WERI-Rb-1 (cell line): ENCODE data around the gene WSCD1.

Experiments used
- DNase-seq: peaks from one replicate; pipeline ENCODE4 v3.0.0-alpha.2; 2020
- H3K27ac ChIP-seq: fragments of 250-450 bp; sonication (Bioruptor Pico); 2 replicates; pipeline ENCODE4 v1.5.1; 2020; ENCODE audit warnings: mild to moderate bottlenecking, moderate library complexity
- H3K27me3 ChIP-seq: fragments of 250-450 bp; sonication (Bioruptor Pico); 2 replicates; pipeline ENCODE4 v1.5.1; 2021; ENCODE audit warnings: mild to moderate bottlenecking, low read depth, moderate library complexity; ENCODE audit not compliant: insufficient read depth, severe bottlenecking
- H3K36me3 ChIP-seq: fragments of 250-450 bp; sonication (Bioruptor Pico); 2 replicates; pipeline ENCODE4 v1.5.1; 2020; ENCODE audit warnings: mild to moderate bottlenecking, moderate library complexity
- H3K4me3 ChIP-seq: 2 replicates; pipeline ENCODE4 v1.5.1; 2011; ENCODE audit warnings: low read depth, mild to moderate bottlenecking, control low read depth, low read length
- H3K9me3 ChIP-seq: fragments of 250-450 bp; sonication (Bioruptor Pico); 2 replicates; pipeline ENCODE4 v1.5.1; 2021; ENCODE audit warnings: mild to moderate bottlenecking, moderate library complexity; ENCODE audit not compliant: severe bottlenecking
- CTCF ChIP-seq: IDR thresholded peaks from 2 replicates; pipeline ENCODE4 v1.5.1; 2011; ENCODE audit warnings: low read depth, mild to moderate bottlenecking, control low read depth, inconsistent platforms, low read length

The WSCD1 gene

DNA sequence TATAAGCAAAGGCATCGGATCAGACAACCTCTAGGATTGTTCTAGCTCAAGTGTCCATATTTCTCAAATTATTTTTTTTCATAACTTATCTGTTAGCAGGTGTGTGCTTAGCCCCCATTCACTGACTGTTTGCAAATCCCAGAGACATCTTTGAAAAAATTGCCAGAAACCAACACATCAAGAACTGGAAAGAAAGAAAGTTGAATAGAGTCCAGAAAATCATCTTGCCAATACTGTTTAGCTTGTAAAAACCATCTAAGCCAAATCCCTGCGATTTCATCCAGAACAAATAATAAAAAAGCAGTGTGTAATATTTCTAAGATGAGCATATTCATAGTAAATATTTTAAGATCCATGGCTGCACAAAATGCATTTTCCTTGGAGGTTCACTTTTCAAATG, 64.5 kb downstream of the WSCD1 start:
- Histone ChIP-seq H3K36me3 (no peaks in the 10 kb centered on the region), H3K9me3 (peaks cover 2% of the 10 kb centered on the region), H3K27ac (no peak overlapping the region), H3K27me3 (no peaks in the 10 kb centered on the region), H3K4me3 (no peak overlapping the region)
- no peak for DNase-seq
- TF ChIP-seq CTCF, result no peak

- Histone ChIP-seq H3K27ac (no peak overlapping the region), H3K9me3 (no peaks in the 10 kb centered on the region), H3K27me3 (no peaks in the 10 kb centered on the region), H3K36me3 (no peaks in the 10 kb centered on the region), H3K4me3 (no peak overlapping the region)
- no peak for TF ChIP-seq CTCF
- DNase-seq, result no peak
These were observed 65.1 kb downstream of the WSCD1 start for GRCh38 chr17:6135236-6135635.

GRCh38 chr17:6135996-6136395, 65.8 kb downstream of the WSCD1 start:
- Histone ChIP-seq H3K36me3 (no peaks in the 10 kb centered on the region), H3K9me3 (no peaks in the 10 kb centered on the region), H3K27ac (no peak overlapping the region), H3K4me3 (no peak overlapping the region), H3K27me3 (no peaks in the 10 kb centered on the region)
- no peak for TF ChIP-seq CTCF
- no peak for DNase-seq

DNA sequence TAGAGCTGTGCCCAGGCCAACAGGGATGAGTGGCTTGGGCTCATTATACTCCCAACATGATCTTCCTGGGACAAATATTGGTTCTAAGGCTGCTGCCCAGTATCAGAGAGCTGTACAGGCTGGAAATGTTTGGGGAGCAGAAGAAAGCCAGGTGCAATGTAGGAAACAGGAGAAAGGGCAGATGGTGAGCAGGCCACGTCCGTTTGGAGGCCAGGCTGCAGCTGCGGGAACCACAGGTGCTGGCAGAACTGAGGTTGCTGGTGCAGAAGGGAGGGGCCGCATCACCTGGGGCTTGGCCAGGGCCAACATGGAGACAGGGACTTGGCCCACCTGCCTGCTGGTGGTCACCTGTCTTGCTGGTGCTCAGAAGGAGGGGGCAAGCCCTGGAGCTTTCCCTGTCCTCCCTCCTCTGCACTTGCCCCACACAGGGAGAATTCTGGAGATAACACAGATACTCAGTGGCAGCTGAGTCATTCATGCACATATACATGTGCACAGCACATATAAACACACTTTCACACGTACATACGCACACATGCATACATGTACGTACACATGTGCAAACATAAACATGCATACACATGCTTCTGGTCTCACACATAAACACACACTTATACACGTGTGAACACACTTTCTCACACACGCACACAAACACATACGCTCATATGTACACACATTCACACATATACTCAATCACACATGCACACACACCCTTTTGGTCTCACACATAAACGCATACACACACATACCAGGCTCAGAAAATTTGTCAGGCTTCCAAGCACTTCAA, 67.7 kb downstream of the WSCD1 start:
- Histone ChIP-seq H3K9me3 (no peaks in the 10 kb centered on the region), H3K4me3 (no peak overlapping the region), H3K27ac (no peak overlapping the region), H3K36me3 (no peaks in the 10 kb centered on the region), H3K27me3 (no peaks in the 10 kb centered on the region)
- no peak for TF ChIP-seq CTCF
- DNase-seq, result no peak

DNA sequence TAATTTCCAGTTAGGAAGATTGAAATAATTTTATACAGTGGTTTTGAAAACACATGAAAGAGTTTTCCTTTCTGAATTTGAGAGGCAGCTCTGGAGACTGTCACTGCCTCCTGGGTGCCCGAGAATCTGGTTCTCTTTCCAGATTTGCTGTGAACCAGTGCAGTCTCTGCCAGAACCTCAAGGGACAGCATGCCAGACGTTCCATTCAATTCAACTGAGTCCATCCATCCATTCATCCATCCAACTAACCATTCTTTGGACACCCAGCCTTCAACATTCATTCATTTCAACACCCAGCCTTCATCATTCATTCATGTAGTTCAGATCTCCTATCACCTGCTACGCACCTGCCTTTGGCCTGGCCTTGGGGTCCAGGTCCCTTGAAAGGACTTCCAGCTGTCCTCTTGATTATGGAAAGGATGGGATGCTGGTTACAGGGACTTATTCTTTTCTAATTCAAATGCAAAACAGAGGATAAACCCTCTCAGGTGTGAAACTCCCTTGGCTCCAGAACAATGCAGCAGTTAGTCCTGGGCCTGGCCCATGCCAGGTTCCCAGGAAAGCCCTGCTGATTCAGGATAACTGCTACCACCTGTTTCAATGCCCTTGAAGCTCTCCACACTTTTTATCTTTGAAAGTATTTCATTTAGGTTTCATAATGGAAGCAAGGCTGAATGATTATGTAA, 68.7 kb downstream of the WSCD1 start:
- no peak for TF ChIP-seq CTCF
- Histone ChIP-seq H3K27me3 (no peaks in the 10 kb centered on the region), H3K9me3 (no peaks in the 10 kb centered on the region), H3K27ac (no peak overlapping the region), H3K36me3 (no peaks in the 10 kb centered on the region), H3K4me3 (no peak overlapping the region)
- DNase-seq, result no peak
